SK-N-MC (cell line): ENCODE data around the gene ATP7B.

Experiments used
- EZH2 ChIP-seq: fragments of 200-600 bp; sonication (generic); IDR thresholded peaks from one replicate; pipeline ENCODE4 v1.6.1; 2017; ENCODE audit warnings: antibody characterized with exemption
- FOXP2 ChIP-seq: optimal IDR thresholded peaks from 2 replicates; pipeline ENCODE3; 2011; ENCODE audit warnings: mild to moderate bottlenecking, moderate library complexity; ENCODE audit not compliant: insufficient read depth; ENCODE audit errors: extremely low read length, control extremely low read depth
- POLR2AphosphoS5 ChIP-seq: IDR thresholded peaks from 2 replicates; pipeline ENCODE4 v1.6.1; 2012; ENCODE audit warnings: mild to moderate bottlenecking, low read depth, low read length, borderline replicate concordance

GRCh38 chr13:51944428-51944827 lies 66.8 kb downstream of the ATP7B start:
- no peak for TF ChIP-seq POLR2AphosphoS5
- no peak for TF ChIP-seq EZH2
- TF ChIP-seq FOXP2: no peak
